Fibroblast of lung (primary cell): Measurements from ENCODE around the gene PGD.

Experiments
- EZH2 ChIP-seq: IDR thresholded peaks from 2 replicates; pipeline ENCODE4 v1.5.1; 2012; ENCODE audit warnings: low read length, control low read depth, mild to moderate bottlenecking; ENCODE audit errors: missing control alignments
- TF ChIP-seq, protein P1 (sequence below), 2 donors: IDR thresholded peaks in 1 of 2; conservative IDR thresholded peaks in 1 of 2; 1 replicate in 1 of 2; 2 replicates in 1 of 2; pipeline ENCODE4 v1.5.1; 2011 to 2012; ENCODE audit warnings: low read length in 2 of 2, control low read depth in 1 of 2, inconsistent platforms in 1 of 2, low read depth in 1 of 2, mild to moderate bottlenecking in 1 of 2

DNA sequence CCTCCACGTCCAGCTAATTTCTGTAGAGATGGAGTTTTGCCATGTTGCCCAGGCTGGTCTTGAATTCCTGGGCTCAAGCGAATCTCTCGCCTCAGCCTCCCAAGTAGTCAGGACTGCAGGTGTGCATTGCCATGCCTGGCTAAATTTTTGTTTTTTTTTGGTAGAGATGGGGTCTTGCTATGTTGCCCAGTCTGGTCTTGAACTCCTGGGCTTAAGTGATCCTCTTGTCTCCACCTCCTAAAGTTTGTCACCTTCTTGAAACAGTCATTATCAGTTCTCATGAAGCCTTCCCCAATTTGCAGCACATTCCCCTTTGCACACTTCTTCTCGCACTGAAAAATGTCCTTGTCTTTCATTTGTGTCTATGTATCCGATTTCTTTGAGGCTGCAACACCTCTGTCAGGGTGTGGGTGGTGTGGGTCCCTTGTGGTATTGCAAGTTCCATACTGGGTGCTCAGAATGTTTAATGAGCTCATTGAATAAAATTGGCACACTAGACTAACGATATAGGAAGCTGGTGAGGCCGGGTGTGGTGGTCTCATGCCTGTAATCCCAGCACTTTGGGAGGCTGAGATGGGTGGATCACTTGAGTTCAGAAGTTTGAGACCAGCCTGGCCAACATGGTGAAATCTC lies 48.0 kb downstream of the PGD start:
- TF ChIP-seq, protein P1, sequence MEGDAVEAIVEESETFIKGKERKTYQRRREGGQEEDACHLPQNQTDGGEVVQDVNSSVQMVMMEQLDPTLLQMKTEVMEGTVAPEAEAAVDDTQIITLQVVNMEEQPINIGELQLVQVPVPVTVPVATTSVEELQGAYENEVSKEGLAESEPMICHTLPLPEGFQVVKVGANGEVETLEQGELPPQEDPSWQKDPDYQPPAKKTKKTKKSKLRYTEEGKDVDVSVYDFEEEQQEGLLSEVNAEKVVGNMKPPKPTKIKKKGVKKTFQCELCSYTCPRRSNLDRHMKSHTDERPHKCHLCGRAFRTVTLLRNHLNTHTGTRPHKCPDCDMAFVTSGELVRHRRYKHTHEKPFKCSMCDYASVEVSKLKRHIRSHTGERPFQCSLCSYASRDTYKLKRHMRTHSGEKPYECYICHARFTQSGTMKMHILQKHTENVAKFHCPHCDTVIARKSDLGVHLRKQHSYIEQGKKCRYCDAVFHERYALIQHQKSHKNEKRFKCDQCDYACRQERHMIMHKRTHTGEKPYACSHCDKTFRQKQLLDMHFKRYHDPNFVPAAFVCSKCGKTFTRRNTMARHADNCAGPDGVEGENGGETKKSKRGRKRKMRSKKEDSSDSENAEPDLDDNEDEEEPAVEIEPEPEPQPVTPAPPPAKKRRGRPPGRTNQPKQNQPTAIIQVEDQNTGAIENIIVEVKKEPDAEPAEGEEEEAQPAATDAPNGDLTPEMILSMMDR (conservative IDR thresholded peaks at IDR 0.05 in 1 of 2, IDR thresholded peaks at IDR 0.05 in 1 of 2; ENCODE audit: low read depth in 1 of 2, low read length in 2 of 2) = no peak
- no peak for TF ChIP-seq EZH2
